ENCODE data around the gene ASB10.

ASB10 gene

DNA sequence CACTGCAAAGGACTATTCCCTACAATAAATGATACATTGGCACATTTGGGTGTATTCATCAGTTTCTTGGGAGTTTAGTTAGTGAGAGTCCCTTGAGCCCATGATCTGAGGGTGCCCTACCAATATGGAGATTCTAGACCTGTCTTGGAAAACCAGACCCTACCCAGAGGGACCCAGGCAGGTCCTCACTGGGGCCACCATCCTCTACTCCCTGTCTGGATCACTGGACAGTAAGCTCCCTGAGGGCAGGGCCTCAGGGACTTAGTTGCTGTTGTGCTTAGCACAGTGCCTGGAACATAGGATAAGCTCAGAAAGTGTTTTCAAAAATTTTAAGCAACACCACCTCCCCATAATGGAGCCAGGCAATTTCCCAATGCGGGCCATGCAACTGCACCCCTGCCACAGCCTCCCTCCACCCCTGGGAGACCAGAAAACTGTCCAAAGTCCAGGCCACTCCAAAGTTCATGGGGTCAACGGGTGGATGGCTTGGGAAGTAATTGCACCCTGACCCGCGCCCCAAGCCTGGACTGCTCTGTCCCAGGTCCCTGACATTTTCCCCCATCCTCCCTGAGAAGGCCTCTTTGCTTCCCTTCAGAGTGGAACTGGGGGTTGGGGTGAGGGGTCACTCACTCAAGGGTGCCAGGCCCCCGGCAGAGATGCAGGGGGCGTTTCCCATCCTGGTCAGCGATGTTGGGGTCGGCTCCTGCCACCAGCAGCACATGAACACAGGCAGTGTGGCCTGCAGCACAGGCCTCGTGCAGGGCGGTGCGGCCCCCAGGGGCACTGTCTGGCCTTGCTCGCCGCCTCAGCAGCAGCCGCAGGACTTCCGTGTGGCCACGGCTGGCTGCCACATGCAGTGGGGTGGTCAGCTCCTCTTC is 1.0 kb downstream of the ASB10 start:
- DNase-seq: no peak

DNA sequence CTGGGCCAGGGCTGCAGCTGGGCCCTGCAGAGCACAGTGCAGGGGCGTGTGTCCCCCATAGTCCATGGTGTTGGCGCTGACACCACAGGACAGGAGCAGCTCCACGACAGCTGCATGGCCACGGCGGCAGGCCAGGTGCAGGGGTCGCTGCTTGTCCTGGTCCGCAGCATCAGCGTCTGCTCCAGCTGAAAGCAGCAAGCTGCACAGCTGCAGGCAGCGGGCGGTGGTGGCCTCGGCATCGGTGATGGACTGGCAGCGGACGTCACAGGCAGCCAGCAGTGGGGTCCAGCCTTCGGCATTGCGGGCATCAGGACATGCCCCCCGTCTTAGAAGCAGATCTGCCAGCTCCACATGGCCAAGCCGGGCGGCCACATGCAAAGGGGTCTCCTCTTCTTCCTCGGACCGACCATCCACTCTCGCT is 6.0 kb downstream of the ASB10 start:
- DNase-seq: no peak

DNA sequence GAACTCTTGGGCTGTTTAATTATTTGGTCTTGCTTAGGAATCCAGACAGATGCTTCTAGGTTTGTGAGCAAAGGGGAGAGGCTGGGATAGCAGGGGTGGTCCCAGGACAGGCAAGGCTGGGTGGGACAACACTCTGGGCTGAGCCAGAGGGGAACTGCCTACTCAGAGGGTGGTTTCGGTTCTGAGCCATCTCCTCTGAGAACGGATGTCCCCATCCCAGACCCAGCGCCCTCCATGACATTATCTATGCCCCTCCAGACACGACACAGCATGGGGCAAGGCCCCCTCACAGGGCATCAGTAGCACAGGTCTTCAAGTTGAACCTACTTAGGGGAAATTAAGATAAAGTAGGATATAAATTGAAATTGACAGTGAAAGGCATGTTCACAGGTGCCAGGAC is 7.1 kb downstream of the ASB10 start:
- no peak for DNase-seq

DNA sequence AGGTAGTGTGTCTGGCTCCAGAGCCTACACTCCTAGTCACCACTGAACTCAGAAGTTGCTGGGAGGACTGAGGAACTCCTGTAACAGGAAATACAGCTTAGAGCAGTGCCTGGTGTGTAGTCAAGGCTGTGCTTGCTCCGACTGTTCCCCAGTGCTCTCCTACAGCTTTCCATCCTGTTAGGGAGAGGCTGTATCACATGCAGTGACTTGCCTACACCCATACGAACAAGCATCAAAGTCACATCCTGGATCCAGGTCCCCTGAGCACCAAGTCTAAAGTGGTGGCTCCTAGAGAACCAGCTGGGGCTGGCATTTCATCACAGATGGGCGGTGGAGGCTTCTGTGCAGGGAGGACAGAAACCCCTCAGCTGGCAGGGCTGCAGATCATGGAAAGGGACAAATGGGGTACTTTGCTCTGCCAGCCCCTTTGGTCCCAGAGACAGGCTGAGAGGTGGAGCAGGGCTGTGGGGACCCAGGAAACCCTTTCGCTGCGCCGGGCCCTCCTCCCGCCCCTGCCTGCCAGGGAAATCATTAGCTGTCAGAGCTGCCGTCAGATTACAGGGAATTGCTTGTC is 7.7 kb downstream of the ASB10 start:
- DNase-seq: no peak

DNA sequence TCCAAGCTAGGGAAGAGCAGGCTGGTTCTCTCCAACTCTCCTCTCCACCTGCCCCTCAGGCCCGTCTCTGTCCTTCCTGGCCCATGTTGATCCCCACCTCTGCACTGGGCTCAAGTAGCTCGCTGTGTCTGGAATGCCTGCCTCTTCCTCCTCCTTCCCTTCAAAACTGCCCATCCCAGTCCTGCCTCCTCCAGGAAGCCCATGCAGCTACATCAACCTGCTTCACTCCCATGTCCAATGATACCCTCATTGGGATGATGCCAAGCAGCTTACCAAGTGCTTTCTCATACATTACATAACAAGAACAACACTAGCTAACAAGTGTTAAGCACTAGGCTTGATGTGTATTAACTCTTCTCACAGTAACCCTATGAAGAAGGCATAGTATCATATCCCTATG is 8.2 kb downstream of the ASB10 start:
- DNase-seq: no peak

DNA sequence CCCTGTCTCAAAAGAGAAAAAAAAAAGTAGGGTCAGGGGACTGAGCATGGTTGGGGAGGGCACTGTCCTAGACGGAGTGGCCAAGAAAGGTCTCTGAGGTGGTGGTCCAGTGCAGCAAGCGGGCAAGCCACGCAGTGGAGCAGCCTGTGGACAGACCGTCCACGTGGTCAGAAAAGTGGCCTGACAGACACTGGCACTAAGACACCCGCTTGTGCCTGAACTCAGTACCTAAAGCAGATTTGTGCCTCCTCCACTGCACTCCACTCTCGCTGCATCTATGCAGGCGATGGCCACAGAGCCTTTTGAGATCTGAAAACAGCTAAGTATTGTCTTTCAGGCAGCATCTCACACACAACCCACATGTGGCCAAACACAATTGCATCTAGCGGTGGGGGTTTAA is 8.8 kb downstream of the ASB10 start:
- no peak for DNase-seq

DNA sequence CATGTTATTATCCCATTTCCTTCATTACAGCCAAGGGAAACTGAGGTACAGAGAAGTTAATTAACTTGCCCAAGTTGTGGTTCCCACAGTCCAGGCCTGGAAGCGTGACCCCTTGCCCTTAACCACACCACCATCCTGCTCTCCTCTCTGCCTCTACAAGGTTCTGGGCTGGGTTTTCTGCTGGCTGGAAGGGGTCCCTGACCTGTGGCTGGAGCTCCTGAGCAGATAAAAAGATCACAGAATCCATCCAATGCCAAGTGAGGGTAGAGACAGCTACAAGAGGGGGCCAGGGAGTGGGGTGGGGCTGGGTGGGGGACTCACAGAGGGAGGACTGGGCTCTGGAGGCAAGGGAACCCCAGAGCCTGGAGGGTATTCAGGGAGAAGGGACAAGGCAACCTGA is 9.7 kb downstream of the ASB10 start:
- no peak for DNase-seq

DNA sequence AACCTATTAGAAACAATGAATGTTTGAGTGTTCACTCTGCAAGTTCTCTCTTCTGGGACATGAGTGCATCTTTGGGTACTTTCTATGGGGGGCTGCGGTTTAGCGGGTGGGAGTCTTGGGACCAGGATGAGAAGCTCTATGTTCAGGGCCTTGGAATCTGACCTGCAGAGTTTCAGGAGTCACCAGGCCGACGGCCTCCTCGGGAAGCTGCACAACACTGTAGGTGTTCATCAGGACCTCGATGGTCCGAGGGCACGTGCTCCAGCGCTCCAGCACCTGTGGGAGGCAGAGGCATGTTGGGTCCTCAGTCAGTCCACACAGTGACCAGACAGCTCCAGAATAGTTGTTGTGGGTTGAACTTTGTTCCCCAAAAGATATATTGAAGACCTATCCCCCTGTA is 10.6 kb downstream of the ASB10 start:
- DNase-seq: no peak

DNA sequence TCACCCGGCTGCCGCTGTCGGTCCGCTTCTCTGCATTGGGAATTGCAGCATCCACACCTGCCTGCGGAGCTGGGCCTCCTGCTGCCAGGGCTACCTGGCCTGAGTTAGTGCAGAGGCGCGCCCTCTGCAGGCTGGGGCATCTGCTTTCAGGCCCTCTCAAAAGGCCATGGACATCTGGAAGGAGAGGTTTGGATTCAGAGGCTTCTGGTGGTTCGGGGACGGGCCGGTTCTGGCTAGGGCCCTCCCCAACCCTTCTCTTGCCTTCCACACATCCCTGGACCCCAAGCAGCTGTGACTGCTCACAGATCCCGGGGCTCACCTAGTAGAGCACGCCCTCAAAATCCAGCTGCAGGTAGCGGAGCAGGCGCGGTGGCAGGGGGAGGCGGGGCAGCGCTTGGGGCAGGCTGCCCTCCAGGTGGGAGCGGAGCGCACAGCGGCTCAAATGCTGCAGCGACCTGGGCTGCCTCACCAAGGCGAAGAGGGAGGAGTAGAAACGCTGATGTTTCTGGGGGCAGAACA is 11.2 kb downstream of the ASB10 start:
- DNase-seq: no peak

DNA sequence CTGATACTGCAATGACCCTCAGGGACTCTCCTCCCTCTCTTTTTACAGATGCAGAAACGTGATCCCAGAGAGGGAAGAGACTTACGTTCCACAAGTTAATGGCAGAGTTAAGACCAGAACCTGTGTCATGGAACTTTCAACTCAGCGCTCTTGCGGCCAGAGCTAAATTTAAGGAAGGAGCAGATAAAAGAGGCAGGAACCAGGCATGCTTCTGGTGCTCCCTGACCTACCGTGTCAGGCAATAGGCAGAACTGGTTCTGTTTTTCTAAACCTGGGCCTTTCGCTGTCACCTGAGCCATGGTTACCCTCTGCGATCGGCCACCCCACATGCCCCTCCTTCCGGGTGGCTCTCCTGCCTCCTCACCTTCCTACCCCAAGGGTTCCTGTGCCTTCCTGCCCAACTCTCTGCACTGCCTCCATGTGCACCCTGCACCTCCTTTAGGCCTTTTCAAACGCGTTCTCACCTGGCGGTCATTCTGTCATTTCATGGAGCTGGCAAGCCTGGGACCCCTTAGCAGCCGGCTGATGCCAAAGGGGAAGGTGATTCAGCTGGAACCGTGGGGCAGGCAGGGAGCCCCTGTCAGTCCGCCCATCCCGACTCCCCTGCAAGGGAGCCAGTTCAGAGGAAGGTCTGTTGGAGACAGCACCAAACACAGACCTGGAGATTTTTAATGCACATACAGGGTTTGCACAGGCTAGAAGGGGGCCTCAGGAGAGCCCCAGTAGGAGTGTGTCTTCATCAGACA is 11.8 kb downstream of the ASB10 start:
- DNase-seq: no peak

DNA sequence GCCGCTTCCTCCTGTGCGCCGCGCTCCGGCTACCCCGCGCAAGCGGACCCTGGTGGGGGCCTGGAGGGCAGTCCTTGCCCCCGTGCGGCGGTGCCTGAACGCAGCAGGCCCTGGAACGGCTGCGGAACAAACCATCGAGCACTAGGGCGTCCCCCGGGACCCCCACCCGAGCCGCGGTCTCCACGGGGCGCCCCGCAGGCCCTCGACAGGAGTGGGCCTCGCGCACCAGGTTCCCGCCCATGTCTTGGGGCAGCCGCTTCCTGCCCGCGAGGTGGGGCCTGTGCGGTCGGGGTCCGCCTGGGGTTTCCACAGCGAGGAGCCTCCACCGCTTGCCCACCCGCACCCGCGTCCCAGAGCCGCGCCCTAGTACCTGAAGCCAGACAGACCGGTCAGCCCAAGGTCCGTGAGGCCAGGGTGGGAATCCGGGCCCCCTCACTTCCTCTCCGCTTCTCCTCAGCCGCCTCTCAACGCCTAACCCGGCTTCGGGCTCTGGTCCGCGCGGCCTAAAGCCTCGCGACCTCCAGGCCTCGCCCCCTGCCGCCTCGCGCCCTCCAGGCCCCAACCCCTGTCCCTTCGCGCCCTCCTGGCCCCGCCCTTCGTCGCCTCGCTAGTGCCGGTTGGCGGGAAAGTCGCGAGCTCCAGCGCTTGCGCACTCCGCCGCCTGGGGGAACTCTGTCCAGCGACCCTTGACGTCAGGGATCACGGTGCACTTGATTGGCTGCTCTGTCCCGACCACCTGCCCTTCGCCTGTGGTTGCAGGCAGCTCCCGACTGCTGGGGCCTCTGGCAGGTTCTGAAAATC is 12.6 kb downstream of the ASB10 start:
- no peak for DNase-seq

DNA sequence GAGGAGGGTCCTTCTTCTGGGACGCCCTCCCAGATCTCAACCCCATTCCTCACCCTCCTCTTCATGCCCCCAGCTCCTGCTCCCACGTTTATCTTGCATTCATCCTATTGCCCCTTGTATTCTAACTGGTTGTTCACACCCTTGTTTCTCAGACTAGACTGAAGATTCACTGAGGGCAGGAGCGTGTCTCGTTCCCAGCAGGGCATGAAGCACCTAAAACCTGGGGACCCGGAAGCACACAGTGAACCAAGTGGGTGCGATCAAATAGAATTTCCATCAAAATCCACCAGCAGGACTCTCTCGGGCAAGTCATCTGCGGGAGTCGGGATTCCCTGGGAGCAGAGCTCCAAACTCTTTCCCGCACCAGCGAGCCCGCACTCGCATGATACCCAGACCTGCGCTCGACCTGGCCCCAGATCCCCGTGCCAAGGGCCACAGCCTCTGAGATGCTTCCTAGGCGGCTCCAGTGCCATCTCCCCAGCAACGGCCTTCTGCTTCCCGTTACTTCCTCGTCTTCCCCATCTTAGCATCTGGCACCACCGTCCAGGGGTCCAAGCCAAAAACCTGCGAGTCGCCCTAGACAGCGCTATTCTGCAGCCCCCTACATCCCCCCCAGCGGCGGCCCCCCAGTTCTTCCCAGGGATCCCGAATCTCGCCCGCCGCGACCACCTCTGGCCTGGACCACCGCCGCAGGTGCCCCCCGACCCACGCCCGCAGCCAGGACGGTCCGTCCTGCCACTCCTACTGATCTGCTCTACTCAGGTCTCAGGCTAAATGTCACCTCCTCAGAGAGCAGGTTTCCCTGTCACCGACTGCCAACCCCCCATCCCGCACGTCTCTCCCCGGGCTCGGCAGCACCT is 13.4 kb downstream of the ASB10 start:
- DNase-seq: no peak

DNA sequence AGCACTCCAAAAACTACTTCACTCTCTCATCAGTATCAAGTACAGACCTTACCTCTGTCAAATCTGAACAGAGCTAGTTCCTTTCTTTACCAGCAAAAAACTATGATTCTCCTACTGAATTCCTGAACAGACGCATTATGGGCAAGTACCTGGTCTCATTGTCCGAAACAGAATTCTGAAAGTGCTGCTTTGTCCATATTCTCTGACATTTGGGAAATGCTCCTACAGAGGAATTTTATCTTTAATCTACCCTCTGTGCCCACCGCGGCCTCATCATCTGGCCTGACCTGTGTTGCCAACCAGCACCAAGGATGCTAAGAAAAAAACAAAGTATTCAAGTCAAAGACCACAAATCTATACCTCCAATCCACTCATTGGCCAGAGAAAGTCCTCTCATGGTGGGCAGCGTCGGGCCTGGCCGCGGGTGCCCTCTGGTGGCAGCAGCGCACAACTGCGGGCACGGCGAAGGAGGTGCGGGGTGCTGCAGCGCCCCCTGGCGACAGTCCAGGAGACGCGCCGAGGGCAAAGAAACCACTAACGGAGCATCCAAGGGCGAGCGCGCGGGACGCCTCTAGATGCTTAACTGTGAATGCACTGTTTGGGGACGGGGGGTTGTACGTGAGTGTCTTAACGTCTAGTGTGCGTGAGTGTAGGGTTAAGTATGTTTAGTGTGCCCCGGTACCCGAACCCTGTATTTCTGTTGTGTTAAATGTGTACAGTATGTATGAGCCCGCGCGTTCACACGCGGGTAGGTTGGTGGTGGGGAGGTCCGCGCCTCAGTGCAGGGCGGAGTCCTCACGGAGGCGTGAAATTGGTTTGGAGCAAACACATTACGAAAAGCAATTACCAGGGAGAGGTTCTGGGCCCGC is 14.5 kb downstream of the ASB10 start:
- peak; percentile 67 for DNase-seq

DNA sequence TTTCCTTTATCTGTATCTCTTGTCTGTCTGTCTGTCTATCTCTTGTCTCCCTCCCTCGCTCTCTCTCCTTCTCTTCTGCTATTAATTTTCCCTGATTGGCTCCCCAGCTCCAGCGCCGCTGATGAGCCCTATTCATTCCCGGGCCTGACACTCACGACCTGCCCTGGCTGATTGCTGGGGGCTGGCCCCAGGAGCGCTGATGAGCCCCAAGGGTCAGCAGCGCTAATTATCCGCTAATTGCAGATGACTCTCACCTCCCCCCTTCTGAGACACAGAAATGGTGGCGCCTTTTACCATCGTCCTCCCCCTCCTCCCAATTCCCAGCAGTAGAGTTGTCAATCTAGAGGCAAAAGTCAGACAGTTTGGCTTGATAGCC is 18.3 kb downstream of the ASB10 start:
- no peak for DNase-seq

DNA sequence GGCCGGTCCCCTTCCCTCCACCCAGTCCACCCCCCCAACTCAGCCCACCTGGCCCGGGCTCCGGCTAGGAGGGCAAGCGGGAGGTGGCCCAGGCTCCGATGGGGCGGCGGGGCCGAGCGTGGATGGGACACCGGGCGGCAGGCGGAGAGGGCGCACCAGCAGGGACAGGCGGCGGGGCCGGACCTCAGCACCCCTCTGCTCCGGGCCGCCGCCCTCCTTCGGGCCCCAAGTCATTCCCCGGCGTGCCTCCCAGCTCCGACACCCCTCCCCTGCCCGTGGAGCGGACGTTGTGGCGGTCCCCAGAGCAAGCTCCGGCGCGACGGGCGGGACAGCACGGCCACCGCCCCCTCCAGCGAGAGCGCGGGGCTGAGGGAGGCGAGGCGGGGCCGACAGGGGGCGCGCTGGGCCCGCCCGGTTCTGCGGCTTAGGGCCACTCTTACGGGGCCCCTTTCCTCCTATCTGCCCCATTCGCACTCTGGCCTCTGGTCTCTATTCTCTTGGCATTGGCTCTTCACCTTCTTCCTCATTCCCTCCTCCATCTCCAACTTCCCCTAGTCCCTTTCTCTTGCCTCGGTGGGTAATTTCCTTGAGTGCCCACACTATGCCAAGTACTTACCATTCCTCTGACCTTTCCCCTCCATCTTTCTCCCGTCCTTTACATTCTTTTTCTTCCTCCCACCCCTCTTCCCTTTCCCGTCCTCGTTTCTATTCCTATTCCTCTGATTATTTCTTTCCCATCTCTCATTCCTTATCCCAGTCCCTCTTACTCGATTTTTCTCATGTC is 18.9 kb downstream of the ASB10 start:
- peak; percentile 23 for DNase-seq

DNA sequence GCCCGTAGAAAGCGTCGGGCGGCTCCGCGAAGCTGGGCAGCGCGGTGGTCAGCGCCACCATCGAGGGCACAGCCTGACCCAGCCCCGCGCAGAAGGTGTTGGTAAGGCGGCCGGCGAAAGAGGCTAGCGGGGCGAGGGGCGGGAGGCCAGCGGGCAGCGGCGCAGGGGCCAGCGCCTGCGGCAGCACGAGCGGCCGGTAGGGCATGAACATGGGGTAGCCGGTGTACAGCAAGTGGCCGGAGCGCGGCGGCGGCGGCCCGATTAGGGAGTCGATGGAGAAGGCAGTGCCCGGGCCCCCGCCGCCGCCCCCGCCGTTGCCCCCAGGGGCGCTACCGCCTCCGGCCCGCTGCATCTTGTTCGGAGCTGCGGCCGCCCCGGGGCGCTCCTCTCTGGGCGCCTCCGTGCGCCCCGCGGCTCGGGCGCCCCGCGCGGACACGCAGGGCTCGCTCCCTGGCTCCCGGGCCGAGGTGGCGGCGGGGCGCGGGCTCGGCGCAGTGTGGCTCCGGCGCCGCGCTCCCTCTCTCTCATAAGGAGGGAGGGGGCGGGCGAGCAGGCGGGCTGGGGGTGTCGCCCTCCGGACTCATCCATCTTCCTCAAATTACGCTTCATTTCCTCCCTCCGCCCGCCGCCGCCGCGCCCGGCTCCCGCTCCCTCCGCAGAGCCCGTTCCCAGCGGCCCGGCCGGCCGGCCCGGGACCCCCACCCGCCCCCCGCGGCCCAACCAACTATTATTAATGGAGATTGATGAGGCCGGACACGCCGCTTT is 19.7 kb downstream of the ASB10 start, which contains the start of gene GBX1:
Gene GBX1 (minus strand): TSS at position 498 of the 765 bp plus-strand sequence. CDS start 146 bp downstream, at position 352.
- no peak for DNase-seq

DNA sequence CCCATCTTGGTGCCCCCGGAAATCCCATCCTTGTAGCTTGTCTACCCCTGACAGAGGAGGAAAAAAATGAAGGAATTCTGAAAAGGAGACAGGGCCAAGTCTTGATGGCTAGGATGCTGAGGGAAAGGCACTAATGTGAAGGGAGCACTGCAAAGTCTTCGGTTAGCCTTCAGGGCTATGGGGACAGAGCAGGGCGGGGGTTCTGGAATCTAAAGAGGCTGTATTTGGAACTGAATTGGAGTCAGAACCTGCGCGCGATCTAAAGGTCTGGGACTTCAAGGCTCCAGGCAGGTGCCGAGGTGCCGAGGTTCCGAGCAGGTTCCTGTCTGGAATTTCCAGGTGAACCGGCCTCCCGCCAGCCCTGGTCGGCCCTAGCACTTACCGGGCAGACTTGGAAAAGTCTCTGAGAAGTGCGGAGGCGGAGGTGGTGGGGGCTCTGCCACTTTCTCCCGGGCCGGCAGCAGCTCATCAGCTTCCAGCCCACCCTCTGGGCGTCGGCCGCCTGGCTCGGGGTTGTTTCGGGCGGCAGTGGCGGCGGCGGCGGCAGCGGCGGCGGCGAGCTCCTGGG is 20.3 kb downstream of the ASB10 start:
- no peak for DNase-seq

DNA sequence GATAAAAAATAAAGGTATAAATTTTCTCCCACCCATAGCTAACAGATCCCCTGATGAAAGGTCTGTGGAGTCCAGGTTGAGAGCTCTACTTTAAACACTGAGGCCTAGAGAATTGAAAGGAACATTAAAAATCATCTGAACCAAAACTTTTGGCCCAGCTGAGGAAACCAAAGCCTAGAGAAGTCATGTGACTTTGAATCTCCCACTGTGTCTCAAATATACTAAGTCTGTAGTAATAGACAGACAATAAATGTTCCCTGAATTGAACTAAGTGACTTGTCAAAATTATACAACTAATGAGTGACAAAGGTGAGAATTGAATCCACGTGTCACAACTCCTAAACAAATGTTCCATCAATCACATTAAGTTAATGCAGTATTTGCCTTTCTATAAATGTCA is 25.3 kb downstream of the ASB10 start:
- no peak for DNase-seq
